Measurements from ENCODE around the gene CFAP299.
A peak's percentile ranks its signal among the peaks of the same experiment; 100 is the strongest.

Gene CFAP299

GRCh38 chr4:80515496-80515895, 180.0 kb downstream of the CFAP299 start:
- DNase-seq (ENCODE audit: low spot score), result no peak

- no peak for DNase-seq (ENCODE audit: low spot score)
These were observed 185.9 kb downstream of the CFAP299 start for GRCh38 chr4:80521438-80521837.

DNA sequence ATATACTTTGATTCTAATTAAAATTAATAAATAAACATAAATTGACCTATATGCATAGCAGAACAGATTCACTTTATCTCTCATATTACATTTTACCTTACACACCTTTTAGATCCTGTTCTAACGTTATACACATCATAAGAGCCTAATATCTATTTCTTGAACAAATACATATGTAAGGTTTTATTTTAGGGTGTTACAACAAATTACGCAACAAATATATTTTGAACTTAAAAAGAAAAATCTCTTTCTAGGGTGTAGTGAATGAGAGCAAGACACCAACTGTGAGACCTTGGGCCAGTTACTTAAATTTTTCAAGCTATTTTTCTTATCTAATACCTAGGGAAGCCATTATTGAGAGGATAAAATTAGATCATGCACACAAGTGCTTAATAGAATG, 191.2 kb downstream of the CFAP299 start:
- no peak for DNase-seq (ENCODE audit: low spot score)

- DNase-seq (ENCODE audit: low spot score), result peak; percentile 60
These were observed 193.5 kb downstream of the CFAP299 start for GRCh38 chr4:80529026-80529425.

- DNase-seq (ENCODE audit: low spot score), result no peak
These were observed 197.3 kb downstream of the CFAP299 start for GRCh38 chr4:80532674-80533333.

- DNase-seq (ENCODE audit: low spot score), result no peak
These were observed 200.0 kb downstream of the CFAP299 start for GRCh38 chr4:80535551-80535950.

GRCh38 chr4:80538276-80538926, 202.9 kb downstream of the CFAP299 start:
- no peak for DNase-seq (ENCODE audit: low spot score)

GRCh38 chr4:80539190-80539589, 203.7 kb downstream of the CFAP299 start:
- no peak for DNase-seq (ENCODE audit: low spot score)

DNA sequence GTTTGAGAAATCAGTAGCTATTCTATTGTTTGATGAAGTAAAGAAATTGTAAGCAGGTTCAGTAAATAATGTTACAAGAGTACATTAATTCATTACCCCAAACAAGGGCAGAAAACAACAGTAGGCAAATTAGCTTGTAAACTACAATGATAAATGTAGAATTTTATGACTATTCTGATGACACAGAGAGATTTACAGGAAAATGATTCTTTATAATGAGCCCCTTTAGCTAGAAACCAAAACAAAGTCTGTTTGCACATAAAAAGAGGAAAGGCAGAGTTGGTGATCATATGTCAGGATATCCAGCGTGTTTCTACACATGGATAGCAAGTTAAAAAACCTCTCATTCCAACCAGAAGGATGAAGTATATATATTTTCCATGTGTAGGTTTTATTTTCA, 204.8 kb downstream of the CFAP299 start:
- DNase-seq (ENCODE audit: low spot score), result no peak

- DNase-seq (ENCODE audit: low spot score), result no peak
These were observed 205.4 kb downstream of the CFAP299 start for GRCh38 chr4:80540785-80541469.

DNA sequence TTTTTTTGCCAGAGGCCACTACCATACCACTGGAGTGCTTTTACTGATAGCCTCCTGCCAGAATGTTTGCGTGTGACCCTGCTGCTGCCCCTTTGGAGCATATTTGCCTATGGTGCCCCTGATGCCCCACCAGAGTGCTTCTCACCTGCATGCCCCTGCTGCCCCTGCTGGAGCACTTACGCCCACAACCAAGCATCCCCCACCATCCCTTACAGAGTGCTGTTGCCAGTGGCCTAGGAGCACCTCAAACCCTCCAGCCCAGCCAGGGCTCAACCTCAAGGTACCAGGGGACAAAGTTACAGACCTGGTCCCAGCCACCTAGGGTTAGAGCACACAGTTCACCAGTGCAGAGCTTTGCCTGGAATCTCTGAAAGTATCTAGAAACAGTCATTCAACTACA, 207.2 kb downstream of the CFAP299 start:
- no peak for DNase-seq (ENCODE audit: low spot score)

DNA sequence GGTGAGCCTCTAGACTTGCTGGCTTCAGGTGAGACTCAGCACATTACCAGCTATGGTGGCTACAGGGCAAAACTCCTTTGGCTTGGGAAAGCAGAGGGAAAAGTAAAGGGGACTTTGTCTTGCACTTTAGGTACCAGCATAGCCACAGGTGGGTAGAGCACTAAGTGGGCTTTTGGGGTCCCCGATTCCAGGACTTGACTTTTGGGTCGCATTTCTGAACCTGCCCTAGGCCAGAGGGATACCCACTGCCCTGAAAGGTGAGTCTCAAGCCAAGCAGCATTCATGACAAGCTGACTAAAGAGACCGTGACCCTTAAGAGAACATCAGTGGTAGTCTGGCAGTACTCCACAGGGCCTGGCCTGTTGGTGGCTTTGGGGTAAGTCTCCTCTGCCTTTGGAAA, 224.8 kb downstream of the CFAP299 start:
- no peak for DNase-seq (ENCODE audit: low spot score)

DNA sequence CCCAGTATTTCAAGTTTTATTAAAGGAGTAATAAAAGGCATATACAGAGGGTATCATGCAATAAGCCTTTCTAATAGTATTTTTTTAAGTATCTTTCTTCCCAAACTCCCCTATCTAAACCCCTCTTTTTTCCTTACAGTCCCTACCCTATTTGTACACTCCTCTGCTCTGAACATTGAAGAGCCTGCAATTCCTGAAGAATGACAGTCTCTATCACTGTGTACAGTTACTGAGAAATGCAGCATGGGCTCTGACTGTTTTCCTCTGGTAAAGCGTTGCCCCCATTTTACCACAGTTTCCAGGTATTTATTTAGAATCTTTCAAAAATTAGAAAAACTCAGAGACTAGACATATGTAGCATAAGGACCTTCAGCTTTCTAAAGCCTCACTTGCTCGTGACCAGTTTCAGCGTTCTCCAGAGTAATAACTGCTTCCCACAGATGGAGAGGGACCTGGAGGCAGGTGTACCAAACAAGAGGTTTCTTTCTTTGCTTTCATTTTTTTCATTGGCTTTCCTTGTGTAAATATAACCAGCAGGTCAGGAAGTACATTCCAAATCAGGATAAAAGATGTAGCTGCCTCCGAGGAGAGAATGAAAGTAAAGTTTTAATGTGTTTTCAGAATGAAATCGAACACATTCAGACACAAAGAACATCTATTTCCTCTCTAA, 230.8 kb downstream of the CFAP299 start:
- no peak for DNase-seq (ENCODE audit: low spot score)

- no peak for DNase-seq (ENCODE audit: low spot score)
These were observed 233.4 kb downstream of the CFAP299 start for GRCh38 chr4:80568891-80569290.

DNA sequence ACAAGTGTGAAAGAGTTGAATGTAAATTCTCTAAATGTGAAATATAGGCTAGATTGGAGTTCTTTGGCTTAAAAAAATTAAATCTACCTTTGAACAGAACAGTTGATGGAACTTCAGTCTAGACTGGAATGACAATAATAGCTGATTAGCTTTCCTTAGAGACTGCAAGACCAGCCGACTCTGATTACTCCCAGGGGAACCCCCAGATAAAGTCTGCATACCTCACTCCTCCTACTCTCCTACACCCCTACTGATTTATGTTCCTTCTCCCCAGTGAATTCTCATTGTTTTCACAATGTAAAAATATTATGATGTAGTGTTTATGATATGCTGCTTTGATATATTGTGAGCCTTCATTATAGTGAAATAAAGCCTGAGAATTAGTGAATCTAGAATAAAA, 241.3 kb downstream of the CFAP299 start:
- DNase-seq (ENCODE audit: low spot score), result no peak

- no peak for DNase-seq (ENCODE audit: low spot score)
These were observed 242.5 kb downstream of the CFAP299 start for GRCh38 chr4:80578001-80578400.

DNA sequence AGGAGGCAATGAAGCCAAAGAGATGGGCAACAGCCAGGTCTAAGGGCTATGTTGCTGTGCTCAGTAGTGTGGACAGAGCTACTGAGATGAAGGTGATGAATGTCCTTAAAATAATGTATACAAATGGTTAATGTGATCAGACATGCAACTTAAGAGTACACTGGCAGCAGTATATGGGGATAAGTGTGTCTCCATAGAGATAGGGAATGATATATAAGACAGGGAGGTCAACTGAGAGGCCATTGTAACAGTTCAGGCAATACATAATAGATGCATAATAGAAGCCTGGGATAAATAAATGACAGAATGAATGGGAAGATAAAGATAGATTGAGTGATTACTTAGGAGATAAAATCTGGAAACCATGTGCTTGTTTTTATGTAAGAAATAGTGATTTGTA, 250.0 kb downstream of the CFAP299 start:
- DNase-seq (ENCODE audit: low spot score), result no peak

DNA sequence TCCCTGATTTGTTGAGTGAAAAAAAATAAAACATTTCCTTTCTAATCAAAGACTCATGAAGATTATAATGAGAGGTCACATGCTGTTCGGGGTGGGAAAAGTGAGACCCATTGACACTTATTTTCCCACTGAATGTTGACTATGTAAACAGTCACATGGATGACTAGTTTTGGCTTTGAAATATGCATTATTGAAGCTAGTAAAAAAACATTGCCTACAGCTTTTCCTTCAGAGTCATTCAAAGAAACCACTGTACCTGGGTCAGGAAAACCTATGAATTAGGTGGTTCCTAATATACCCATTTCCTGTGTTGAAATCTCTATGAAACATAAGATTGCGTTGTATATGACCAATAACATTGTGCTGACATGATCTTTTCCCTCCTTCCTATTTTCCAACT, 251.2 kb downstream of the CFAP299 start:
- DNase-seq (ENCODE audit: low spot score), result no peak

DNA sequence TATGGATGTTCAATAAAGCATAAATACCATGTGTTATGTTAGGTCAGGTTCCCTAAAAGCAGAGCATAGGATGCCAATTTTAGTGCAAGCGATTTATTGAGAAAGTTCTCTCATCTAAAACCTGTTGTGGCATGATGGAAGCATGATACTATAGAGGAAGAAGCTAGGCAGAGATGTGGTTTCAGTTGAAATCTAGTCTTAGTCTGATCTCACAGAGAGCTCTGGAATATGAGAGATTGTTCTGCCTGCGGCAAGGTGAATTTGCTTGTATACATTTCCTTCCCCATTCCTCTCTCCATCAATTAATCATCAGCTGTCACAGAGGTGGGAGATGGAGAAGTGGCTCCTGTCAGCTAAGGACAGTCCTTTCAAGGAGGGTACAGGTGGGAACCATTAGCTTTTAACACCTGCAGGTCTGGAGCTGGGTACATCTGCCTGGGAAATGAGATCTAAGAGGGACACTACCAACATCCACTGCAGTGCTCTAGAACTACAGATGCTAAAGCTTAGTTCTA, 252.4 kb downstream of the CFAP299 start:
- DNase-seq (ENCODE audit: low spot score), result no peak

GRCh38 chr4:80592950-80593349, 257.4 kb downstream of the CFAP299 start:
- DNase-seq (ENCODE audit: low spot score), result no peak

GRCh38 chr4:80594701-80595100, 259.2 kb downstream of the CFAP299 start:
- DNase-seq (ENCODE audit: low spot score), result no peak

- DNase-seq (ENCODE audit: low spot score), result no peak
These were observed 272.9 kb downstream of the CFAP299 start for GRCh38 chr4:80608281-80608980.

Data from cerebellar cortex (tissue), 1 donor.